ENCODE results near the gene CLINT1. TPM values are rescaled to one million over a fixed set of nuclear protein-coding genes. Genes with fewer than 3 reads are reported as not detected.

Gene CLINT1
- total and polyA plus RNA-seq, 2 donors from 2014 or later, result 34.1 to 173 TPM

DNA sequence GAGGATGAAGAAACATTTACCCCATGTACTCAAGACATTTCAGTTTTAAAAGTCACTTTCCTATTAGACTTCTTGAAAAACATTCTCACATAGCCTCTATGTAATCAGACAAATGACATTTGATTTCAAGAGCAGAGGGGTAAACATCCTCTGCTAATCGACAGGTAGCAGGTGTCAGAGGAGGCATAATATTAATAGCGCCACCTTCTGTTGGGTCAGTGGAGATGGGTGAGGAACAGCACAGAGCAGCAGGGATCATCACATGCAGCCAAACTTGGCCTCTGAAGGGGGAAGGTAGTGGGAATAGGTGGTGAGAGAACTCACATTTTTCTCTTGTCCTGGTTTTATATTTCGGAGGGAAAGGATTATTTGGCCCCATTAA, 118.7 kb downstream of the CLINT1 start:
- H3K9me3 ChIP-seq (ENCODE audit: control insufficient read depth in 2 of 3, insufficient read depth in 1 of 3, low read length in 3 of 3), result no peaks in the 10 kb centered on the region
- H3K4me3 ChIP-seq (ENCODE audit: low read length in 3 of 3), result no peak overlapping the region
- peaks cover 0 to 10% (median 0%) of the 10 kb centered on the region in 3 donors for H3K4me1 ChIP-seq (ENCODE audit: control insufficient read depth in 2 of 3, insufficient read depth in 2 of 3, low read depth in 1 of 3, low read length in 3 of 3)
- no peaks in the 10 kb centered on the region for H3K27me3 ChIP-seq (ENCODE audit: control insufficient read depth, insufficient read depth, low read length)
- DNase-seq (no peak), FAIRE-seq (no peak)
- H3K9ac ChIP-seq (ENCODE audit: low read length in 3 of 3), result no peak overlapping the region
- intact Hi-C loops (cut with DNase I), result no loop called here
- peaks cover 0 to 6% (median 3%) of the 10 kb centered on the region in 3 donors for H3K36me3 ChIP-seq (ENCODE audit: control insufficient read depth in 2 of 3, insufficient read depth in 3 of 3, low read length in 3 of 3)
- peak; percentile 15 for TF ChIP-seq CTCF (IDR thresholded peaks at IDR 0.05; ENCODE audit: borderline replicate concordance, extremely low read depth, insufficient read depth)
- H3K27ac ChIP-seq (ENCODE audit: low read depth in 2 of 2, low read length in 2 of 2), result no peak overlapping the region

- FAIRE-seq (no peak), DNase-seq (no peak)
- no peak overlapping the region for H3K4me3 ChIP-seq (ENCODE audit: low read length in 3 of 3)
- H3K9me3 ChIP-seq (ENCODE audit: control insufficient read depth in 2 of 3, insufficient read depth in 1 of 3, low read length in 3 of 3), result no peaks in the 10 kb centered on the region
- H3K27me3 ChIP-seq (ENCODE audit: control insufficient read depth, insufficient read depth, low read length), result no peaks in the 10 kb centered on the region
- TF ChIP-seq CTCF (IDR thresholded peaks at IDR 0.05; ENCODE audit: borderline replicate concordance, extremely low read depth, insufficient read depth), result no peak
- H3K9ac ChIP-seq (ENCODE audit: low read length in 3 of 3), result no peak overlapping the region
- H3K4me1 ChIP-seq (ENCODE audit: control insufficient read depth in 2 of 3, insufficient read depth in 2 of 3, low read depth in 1 of 3, low read length in 3 of 3), result peaks cover 0 to 7% (median 0%) of the 10 kb centered on the region in 3 donors
- intact Hi-C loops (cut with DNase I), result no loop called here
- peaks cover 0 to 6% (median 3%) of the 10 kb centered on the region in 3 donors for H3K36me3 ChIP-seq (ENCODE audit: control insufficient read depth in 2 of 3, insufficient read depth in 3 of 3, low read length in 3 of 3)
- H3K27ac ChIP-seq (ENCODE audit: low read depth in 2 of 2, low read length in 2 of 2), result no peak overlapping the region
Observed at GRCh38 chr5:157739388-157740228, 119.3 kb downstream of the CLINT1 start.

DNA sequence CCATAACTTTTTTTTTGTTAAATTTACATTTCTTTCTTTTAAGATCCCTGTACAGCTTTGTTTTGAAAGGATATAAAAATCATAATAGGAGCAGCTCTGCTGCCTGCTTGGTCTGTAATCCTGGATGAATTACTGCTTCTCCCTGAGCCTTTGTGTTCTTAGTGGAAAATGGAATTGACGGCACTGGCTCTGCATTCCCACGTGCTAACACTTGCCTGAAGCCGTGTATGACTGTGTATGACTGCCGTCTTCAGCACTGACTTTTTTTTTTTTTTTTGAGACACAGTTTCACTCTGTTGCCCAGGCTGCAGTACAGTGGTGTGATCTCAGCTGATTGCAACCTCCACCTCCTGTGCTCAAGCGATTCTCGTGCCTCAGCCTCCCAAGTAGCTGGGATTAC, 123.0 kb downstream of the CLINT1 start:
- TF ChIP-seq CTCF (IDR thresholded peaks at IDR 0.05; ENCODE audit: borderline replicate concordance, extremely low read depth, insufficient read depth), result no peak
- Histone ChIP-seq H3K4me3 (ENCODE audit: low read length in 3 of 3) (no peak overlapping the region), H3K36me3 (ENCODE audit: control insufficient read depth in 2 of 3, insufficient read depth in 3 of 3, low read length in 3 of 3) (peaks cover 3 to 8% (median 4%) of the 10 kb centered on the region in 3 donors), H3K9me3 (ENCODE audit: control insufficient read depth in 2 of 3, insufficient read depth in 1 of 3, low read length in 3 of 3) (no peaks in the 10 kb centered on the region), H3K27ac (ENCODE audit: low read depth in 2 of 2, low read length in 2 of 2) (no peak overlapping the region), H3K4me1 (ENCODE audit: control insufficient read depth in 2 of 3, insufficient read depth in 2 of 3, low read depth in 1 of 3, low read length in 3 of 3) (peaks cover 3 to 4% (median 3%) of the 10 kb centered on the region in 3 donors), H3K27me3 (ENCODE audit: control insufficient read depth, insufficient read depth, low read length) (no peaks in the 10 kb centered on the region), H3K9ac (ENCODE audit: low read length in 3 of 3) (no peak overlapping the region)
- FAIRE-seq, result no peak
- intact Hi-C loops (cut with DNase I), result no loop called here
- no peak for DNase-seq

Other genes starting within 250 kb of the CLINT1 start
- gene SOX30, start 206.7 kb downstream of the CLINT1 start, total RNA-seq, result 0.09 TPM
- not detected for gene SOX30, start 206.7 kb downstream of the CLINT1 start, polyA plus RNA-seq (ENCODE audit: insufficient read depth, low read depth, low replicate concordance)
- not detected for gene C5orf52, start 187.6 kb downstream of the CLINT1 start, total RNA-seq
- not detected for gene C5orf52, start 187.6 kb downstream of the CLINT1 start, polyA plus RNA-seq (ENCODE audit: insufficient read depth, low read depth, low replicate concordance)
- 11.7 TPM for gene THG1L, start 127.7 kb downstream of the CLINT1 start, total RNA-seq
- 9.8 TPM for gene THG1L, start 127.7 kb downstream of the CLINT1 start, polyA plus RNA-seq (ENCODE audit: insufficient read depth, low read depth, low replicate concordance)
- gene LSM11, start 115.4 kb downstream of the CLINT1 start, total RNA-seq, result 2.8 TPM
- gene LSM11, start 115.4 kb downstream of the CLINT1 start, polyA plus RNA-seq (ENCODE audit: insufficient read depth, low read depth, low replicate concordance), result 0.97 TPM

Data from kidney (tissue), 14 donors.